Endodermal cell (in vitro differentiated cells): ENCODE data around the gene ARHGEF9. TPM values are rescaled to one million over a fixed set of nuclear protein-coding genes. Genes with fewer than 3 reads are reported as not detected.

Experiments used
- DNase-seq: peaks from one replicate; pipeline ENCODE4 v3.0.0-alpha.2; 2017
- H3K27ac ChIP-seq: 2 replicates; pipeline ENCODE4 v1.5.1; 2013; ENCODE audit warnings: mild to moderate bottlenecking, low read depth, low read length, moderate library complexity
- H3K27me3 ChIP-seq: 2 replicates; pipeline ENCODE4 v1.6.1; 2013; ENCODE audit warnings: mild to moderate bottlenecking, low read length, moderate library complexity; ENCODE audit not compliant: insufficient read depth, control insufficient read depth, poor library complexity, severe bottlenecking
- H3K36me3 ChIP-seq: 2 replicates; pipeline ENCODE4 v1.7.0; 2013; ENCODE audit warnings: mild to moderate bottlenecking, low read length, moderate library complexity; ENCODE audit not compliant: control insufficient read depth, insufficient read depth
- H3K4me1 ChIP-seq: one replicate; pipeline ENCODE4 v1.7.0; 2013; ENCODE audit warnings: low read length; ENCODE audit not compliant: control insufficient read depth, insufficient read depth
- H3K4me3 ChIP-seq: 2 replicates; pipeline ENCODE4 v1.5.1; 2013; ENCODE audit warnings: mild to moderate bottlenecking, low read length, moderate library complexity
- H3K9ac ChIP-seq: 2 replicates; pipeline ENCODE4 v1.6.1; 2013; ENCODE audit warnings: mild to moderate bottlenecking, low read length, moderate library complexity; ENCODE audit not compliant: poor library complexity, severe bottlenecking; ENCODE audit errors: extremely low read depth
- H3K9me3 ChIP-seq: 2 replicates; pipeline ENCODE4 v1.6.1; 2013; ENCODE audit warnings: mild to moderate bottlenecking, low read length, moderate library complexity; ENCODE audit not compliant: control insufficient read depth
- H3K27ac Mint-ChIP-seq: 2 replicates; pipeline ENCODE4 v1.8.0; 2020; ENCODE audit warnings: mixed read lengths
- H3K27me3 Mint-ChIP-seq: 2 replicates; pipeline ENCODE4 v1.8.0; 2021; ENCODE audit warnings: mild to moderate bottlenecking, mixed read lengths; ENCODE audit not compliant: insufficient read depth
- H3K36me3 Mint-ChIP-seq: 2 replicates; pipeline ENCODE4 v1.8.0; 2020; ENCODE audit warnings: low read depth, mixed read lengths
- H3K4me1 Mint-ChIP-seq: 2 replicates; pipeline ENCODE4 v1.8.0; 2020; ENCODE audit warnings: mixed read lengths
- H3K4me3 Mint-ChIP-seq: 2 replicates; pipeline ENCODE4 v1.8.0; 2020; ENCODE audit warnings: mild to moderate bottlenecking, moderate library complexity, mixed read lengths
- H3K9me3 Mint-ChIP-seq: 2 replicates; pipeline ENCODE4 v1.8.0; 2020; ENCODE audit warnings: mild to moderate bottlenecking, mixed read lengths
- CTCF ChIP-seq: fragments of 200-600 bp; sonication (generic); conservative IDR thresholded peaks from 2 replicates; pipeline ENCODE4 v1.5.0; 2021; ENCODE audit warnings: antibody characterized with exemption, mild to moderate bottlenecking
- WGBS, 2 experiments: methylation state at CpG; one replicate each; pipeline versions ENCODE4 v1.1.5 to v1.1.7; 2013; ENCODE audit warnings: missing lambda C conversion rate in 2 of 2, mixed read lengths in 1 of 2; ENCODE audit not compliant: insufficient coverage in 1 of 2, insufficient read length in 1 of 2; 5-methylcytosine and 5-hydroxymethylcytosine counted together
- total RNA-seq, 2 donors: library from RNA; stranded (reverse); fragmentation: NEBNext Ultra II Directional in 1 of 2; extraction: Animal tissue kit (Norgen Biotek cat#: 25700) in 1 of 2; gene quantifications; 2 replicates in 1 of 2; 3 replicates in 1 of 2; pipeline ENCODE4 v1.2.1, GENCODE V29; 2021

Gene ARHGEF9
- total RNA-seq, 2 donors from 2014 or later, result 12.2 to 16.8 TPM

GRCh38 chrX:63751481-63751880 lies 33.5 kb downstream of the ARHGEF9 start:
- H3K36me3 ChIP-seq, result no peaks in the 10 kb centered on the region
- H3K9ac ChIP-seq, result no peak overlapping the region
- no peak overlapping the region for H3K4me3 ChIP-seq
- no peak for TF ChIP-seq CTCF
- Mint-ChIP-seq H3K9me3 (peaks cover 62% of the 10 kb centered on the region), H3K36me3 (no peaks in the 10 kb centered on the region), H3K4me3 (no peak overlapping the region), H3K27me3 (peaks cover 2% of the 10 kb centered on the region), H3K4me1 (peaks cover 18% of the 10 kb centered on the region), H3K27ac (no peak overlapping the region)
- H3K27ac ChIP-seq, result peak overlapping the region; percentile 92
- DNase-seq, result no peak
- H3K9me3 ChIP-seq, result no peaks in the 10 kb centered on the region
- 90% methylated on average over 2 of the region's 2 CpGs; no CpG with 5 or more reads in 1 of the 2 experiments for WGBS, 2 experiments
- H3K4me1 ChIP-seq, result no peaks in the 10 kb centered on the region
- no peaks in the 10 kb centered on the region for H3K27me3 ChIP-seq

- Mint-ChIP-seq H3K4me1 (peaks cover 18% of the 10 kb centered on the region), H3K27me3 (peaks cover 2% of the 10 kb centered on the region), H3K4me3 (no peak overlapping the region), H3K27ac (no peak overlapping the region), H3K9me3 (peaks cover 64% of the 10 kb centered on the region), H3K36me3 (no peaks in the 10 kb centered on the region)
- Histone ChIP-seq H3K4me1 (no peaks in the 10 kb centered on the region), H3K4me3 (no peak overlapping the region), H3K27me3 (no peaks in the 10 kb centered on the region), H3K9ac (no peak overlapping the region), H3K9me3 (no peaks in the 10 kb centered on the region), H3K27ac (peak overlapping the region; percentile 92), H3K36me3 (no peaks in the 10 kb centered on the region)
- WGBS, 2 experiments, result 88% methylated on average over 2 of the region's 3 CpGs; no CpG with 5 or more reads in 1 of the 2 experiments
- no peak for TF ChIP-seq CTCF
- no peak for DNase-seq
Measured at GRCh38 chrX:63750811-63751210, 34.2 kb downstream of the ARHGEF9 start.

- no peak overlapping the region for H3K4me3 ChIP-seq
- no peak overlapping the region for H3K9ac ChIP-seq
- no peaks in the 10 kb centered on the region for H3K4me1 ChIP-seq
- DNase-seq, result no peak
- H3K27ac Mint-ChIP-seq, result no peak overlapping the region
- no peak for TF ChIP-seq CTCF
- H3K27ac ChIP-seq, result no peak overlapping the region
- no peaks in the 10 kb centered on the region for H3K9me3 ChIP-seq
- H3K36me3 ChIP-seq, result no peaks in the 10 kb centered on the region
- H3K36me3 Mint-ChIP-seq, result no peaks in the 10 kb centered on the region
- H3K4me1 Mint-ChIP-seq, result peaks cover 7% of the 10 kb centered on the region
- peaks cover 63% of the 10 kb centered on the region for H3K9me3 Mint-ChIP-seq
- no peaks in the 10 kb centered on the region for H3K27me3 ChIP-seq
- H3K27me3 Mint-ChIP-seq, result peaks cover 2% of the 10 kb centered on the region
- 91 to 100% methylated on average over 1 to 2 of the region's 2 CpGs for WGBS, 2 experiments
- H3K4me3 Mint-ChIP-seq, result no peak overlapping the region
Measured at GRCh38 chrX:63747331-63747730, 37.7 kb downstream of the ARHGEF9 start.
